ENCODE measurements around the gene DLEU7. TPM values are rescaled to one million over a fixed set of nuclear protein-coding genes. Genes with fewer than 3 reads are reported as not detected.
A peak's percentile ranks its signal among the peaks of the same experiment; 100 is the strongest.

Gene DLEU7
- total and polyA plus RNA-seq, 10 of the 15 experiments (the other 5 are each of a cell fraction or from before 2014, with no cell fraction given): not detected

Small RNA genes lying within 50 kb of the gene (small RNA-seq; reads per million reads assigned to genes)
- gene RNA5SP28: 0.98 reads per million, percentile 31 among the genes with 10 or more reads in this experiment

Other genes starting within 250 kb of the DLEU7 start
- gene RNASEH2B, start 66.1 kb upstream of the DLEU7 start, total RNA-seq (2014; rRNA removed): 89.0 and 109 TPM in 2 replicates
- gene RNASEH2B, start 66.1 kb upstream of the DLEU7 start, total RNA-seq (2014; rRNA removed; fragmentation: Illumina TruSeq; extraction: Trizol): 126 and 129 TPM in 2 replicates
- 70.1 and 71.8 TPM in 2 replicates for gene RNASEH2B, start 66.1 kb upstream of the DLEU7 start, total RNA-seq (2021)
- 106 and 158 TPM in 2 replicates for gene RNASEH2B, start 66.1 kb upstream of the DLEU7 start, polyA plus RNA-seq (2011; rRNA removed)
- gene RNASEH2B, start 66.1 kb upstream of the DLEU7 start, polyA plus RNA-seq (2014; fragmentation: Illumina TruSeq; extraction: Trizol): 148 and 164 TPM in 2 replicates
- 10 to 100 TPM; 64.9 to 73.5 TPM for gene RNASEH2B, start 66.1 kb upstream of the DLEU7 start, polyA plus RNA-seq (2014; fragmentation: Nextera tagmentation; extraction: Ambion mirVana)
- gene RNASEH2B, start 66.1 kb upstream of the DLEU7 start, polyA plus RNA-seq (2014; rRNA removed): 61.6 and 78.7 TPM in 2 replicates
- gene RNASEH2B, start 66.1 kb upstream of the DLEU7 start, polyA plus RNA-seq (2016; fragmentation: Nextera tagmentation; extraction: Ambion mirVana): 100 to 1,000 TPM; 115 to 140 TPM

All from GM12878 (cell line).